ENCODE data around the gene SMIM7.

The SMIM7 gene

DNA sequence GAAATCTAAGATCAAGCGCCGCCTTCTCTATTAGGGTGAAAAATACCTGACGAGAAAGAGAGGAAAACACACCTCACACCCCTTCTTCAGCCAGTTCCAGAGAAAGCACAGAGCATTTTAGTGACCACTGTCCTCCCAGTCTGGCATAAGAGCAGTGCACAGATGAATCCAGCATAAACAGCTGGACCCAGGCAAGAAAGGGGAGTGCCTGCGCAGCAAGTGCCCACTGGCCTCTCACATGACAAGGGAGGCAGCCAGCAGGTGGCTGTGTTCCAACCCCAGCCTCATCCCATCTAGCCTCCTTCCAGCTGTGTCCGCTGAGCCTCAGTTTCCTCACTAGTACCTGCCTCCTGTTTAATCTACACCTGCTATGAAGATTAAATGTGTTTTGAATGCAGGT lies 39.9 kb downstream of the SMIM7 start:
- DNase-seq, result no peak

GRCh38 chr19:16619457-16619856 lies 40.5 kb downstream of the SMIM7 start:
- no peak for DNase-seq

- no peak for DNase-seq
Measured at GRCh38 chr19:16618248-16618647, 41.7 kb downstream of the SMIM7 start.

DNA sequence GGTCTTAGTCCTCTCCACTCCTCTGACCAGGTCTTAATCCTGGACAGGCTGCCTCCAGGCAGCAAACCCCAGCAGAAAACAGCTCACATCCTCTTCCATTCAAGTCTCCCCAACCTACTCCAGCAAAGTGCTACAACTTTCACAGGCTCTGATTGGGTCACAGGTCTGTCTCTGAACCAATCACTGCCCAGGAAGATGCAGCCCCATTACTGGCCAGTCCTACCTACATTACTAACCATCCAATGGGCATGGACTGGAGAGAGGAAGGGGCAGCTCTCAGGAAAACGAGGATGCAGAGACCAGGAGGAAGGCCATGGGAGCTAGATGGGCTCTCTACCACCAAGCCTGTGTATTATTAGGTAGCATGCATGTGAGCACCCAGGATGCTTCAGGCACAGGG lies 44.1 kb downstream of the SMIM7 start:
- no peak for DNase-seq

DNA sequence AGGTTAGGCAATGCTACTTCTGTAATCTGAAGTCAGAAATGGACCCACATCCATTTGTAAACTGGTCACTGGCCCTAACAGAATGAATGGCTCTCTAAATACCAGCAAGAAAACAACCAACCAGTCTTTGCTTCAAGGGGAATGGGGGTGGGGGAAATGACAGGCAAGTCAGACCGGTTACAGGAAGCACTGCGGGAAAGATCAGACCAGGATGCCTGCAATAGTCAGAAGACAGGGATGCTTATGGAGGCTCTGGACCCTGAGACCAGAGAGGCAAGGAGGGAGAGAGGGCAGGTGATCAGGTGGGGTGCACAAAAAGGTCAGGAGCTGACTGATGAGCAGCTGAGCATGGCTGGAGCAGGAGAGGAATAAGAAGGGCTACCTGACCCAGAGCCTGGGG lies 45.0 kb downstream of the SMIM7 start:
- no peak for DNase-seq

DNA sequence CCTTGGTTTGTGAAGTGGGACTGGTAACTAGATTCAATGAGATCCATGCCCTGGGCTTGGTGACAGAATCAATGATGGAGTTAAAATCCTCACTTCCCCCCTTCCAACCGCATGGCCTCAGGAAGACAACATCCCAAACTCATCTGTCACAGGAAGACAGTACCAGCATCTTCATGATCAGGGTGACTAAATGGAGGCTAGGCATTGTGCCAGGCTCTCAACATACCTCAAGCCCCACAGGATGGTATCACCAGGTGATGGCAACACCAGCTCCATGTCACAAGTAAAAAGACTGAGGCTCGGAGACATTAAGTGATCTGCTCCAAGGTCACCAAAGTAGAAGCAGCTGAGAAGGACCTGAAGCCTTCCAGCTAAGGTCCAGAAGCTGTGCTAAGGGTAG lies 46.1 kb downstream of the SMIM7 start:
- DNase-seq, result no peak

DNA sequence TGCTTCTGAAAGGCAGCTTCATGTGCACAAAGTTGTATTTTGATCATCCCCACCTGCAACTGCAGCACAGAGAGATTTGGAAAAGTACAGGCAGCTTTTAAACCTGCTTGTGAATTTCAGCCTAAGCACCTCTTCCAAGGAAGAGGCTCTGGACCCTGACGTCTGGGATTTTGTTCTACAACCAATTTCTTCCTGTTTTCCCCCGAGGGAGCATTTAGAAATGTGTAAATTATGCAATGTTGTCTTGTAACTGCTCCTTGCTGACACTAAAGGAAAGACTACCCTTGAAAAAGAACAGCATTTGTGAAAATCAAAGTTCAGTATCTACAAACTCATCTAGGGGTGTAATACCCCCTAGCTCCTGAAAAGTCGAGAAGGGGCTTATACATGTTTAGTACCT lies 47.3 kb downstream of the SMIM7 start:
- DNase-seq, result no peak

GRCh38 chr19:16611121-16611520 lies 48.8 kb downstream of the SMIM7 start:
- DNase-seq, result no peak

- DNase-seq, result no peak
Measured at GRCh38 chr19:16609511-16610200, 50.3 kb downstream of the SMIM7 start.

DNA sequence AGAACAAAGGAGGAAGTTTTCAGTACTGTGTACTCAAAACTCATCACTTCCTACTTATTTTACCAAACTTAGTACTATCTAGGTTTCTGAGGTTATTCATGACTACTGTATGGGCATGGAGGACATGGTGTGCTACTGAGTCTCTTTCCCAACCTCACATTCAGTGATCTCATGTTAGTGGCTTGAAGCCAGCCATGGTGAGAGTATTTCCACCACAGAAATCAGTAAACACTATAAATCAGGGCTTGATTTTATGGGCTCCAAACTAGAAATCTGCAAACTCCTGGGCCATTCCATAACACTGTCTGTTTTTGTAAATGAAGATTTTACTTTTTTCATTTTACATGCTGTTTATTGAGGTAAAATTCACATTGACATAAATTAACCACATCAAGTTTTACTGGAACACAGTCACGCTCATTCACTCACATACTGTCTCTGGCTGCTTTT lies 51.6 kb downstream of the SMIM7 start:
- DNase-seq, result peak; percentile 68

DNA sequence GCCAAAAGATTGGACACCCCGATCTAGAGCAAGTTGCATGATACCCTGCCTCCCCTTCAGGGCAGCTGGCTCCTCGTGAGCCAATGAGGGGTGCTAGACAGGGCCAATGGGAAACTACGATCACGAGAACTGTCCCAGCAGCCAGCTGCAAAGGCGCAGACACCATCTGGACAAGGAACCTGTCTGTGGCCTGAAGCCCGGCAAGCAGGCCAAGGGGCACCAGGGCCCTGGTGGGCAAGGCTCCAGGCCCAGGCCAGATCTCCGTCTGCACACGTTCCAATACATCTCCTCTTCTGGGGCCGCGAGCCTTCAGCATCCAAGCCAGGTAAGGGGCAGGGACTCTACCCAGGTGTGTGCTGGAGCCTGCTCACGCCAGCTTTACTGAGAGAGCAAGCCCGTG lies 52.1 kb downstream of the SMIM7 start:
- DNase-seq, result no peak

DNA sequence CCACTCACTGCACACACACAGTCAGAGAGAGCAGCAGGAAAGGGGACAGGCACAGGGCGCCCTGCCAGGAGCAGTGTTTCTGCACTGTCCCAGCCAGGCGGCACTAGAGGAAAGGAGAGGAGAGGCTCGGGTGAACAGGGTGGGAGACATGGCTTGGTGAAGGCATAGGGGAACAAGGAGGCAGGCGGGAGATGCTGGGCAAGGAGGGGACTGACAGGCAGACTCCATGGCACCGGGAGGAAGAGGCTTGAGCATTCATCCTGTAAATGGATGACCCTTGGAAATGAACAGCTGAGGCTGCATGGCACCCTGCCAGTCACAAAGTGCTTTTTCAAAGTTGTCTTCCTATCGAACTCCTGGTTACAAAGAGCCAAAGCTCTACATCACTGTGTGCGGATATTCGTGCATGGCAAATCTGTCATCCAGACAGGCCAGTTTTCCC lies 54.4 kb downstream of the SMIM7 start:
- no peak for DNase-seq

- DNase-seq, result no peak
Measured at GRCh38 chr19:16605115-16605514, 54.8 kb downstream of the SMIM7 start.

DNA sequence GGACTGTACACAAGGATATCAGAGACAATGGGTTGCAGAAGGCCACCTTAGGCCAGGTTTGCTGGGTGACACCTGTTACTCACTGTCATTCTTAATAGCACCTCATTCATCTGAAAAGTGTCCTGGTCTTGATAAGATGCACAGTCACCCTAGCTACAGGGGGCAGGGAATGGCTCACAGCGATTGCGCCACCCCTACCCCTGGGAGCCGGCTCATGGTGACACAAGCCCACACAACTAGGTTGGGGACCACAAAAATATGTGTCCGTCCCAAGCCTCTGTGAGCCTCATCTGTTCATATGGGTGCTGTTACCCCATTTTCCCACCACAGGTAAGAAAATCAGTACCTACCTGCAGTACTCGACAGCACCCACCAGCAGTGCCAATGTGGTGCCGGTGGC lies 55.3 kb downstream of the SMIM7 start:
- no peak for DNase-seq

DNA sequence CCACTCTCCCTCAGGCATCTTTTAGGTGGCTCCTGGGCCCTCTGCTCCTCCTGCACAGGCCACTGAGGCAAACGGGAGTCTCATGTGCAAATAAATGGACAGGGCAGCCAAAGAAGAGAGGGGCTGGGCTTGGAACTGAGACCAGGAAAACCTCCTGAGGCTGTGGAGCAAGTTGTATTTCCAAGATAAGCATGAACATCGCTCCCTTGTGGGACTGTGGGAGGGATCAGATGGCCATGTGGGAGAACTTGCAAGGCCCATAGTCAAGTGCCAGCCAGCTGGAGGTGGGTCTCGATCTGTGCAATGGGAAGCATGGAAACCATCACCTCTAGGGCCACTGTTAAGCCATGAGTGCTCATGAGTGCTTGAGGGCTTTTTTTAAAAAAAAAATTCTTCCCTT lies 56.9 kb downstream of the SMIM7 start:
- DNase-seq, result no peak

DNA sequence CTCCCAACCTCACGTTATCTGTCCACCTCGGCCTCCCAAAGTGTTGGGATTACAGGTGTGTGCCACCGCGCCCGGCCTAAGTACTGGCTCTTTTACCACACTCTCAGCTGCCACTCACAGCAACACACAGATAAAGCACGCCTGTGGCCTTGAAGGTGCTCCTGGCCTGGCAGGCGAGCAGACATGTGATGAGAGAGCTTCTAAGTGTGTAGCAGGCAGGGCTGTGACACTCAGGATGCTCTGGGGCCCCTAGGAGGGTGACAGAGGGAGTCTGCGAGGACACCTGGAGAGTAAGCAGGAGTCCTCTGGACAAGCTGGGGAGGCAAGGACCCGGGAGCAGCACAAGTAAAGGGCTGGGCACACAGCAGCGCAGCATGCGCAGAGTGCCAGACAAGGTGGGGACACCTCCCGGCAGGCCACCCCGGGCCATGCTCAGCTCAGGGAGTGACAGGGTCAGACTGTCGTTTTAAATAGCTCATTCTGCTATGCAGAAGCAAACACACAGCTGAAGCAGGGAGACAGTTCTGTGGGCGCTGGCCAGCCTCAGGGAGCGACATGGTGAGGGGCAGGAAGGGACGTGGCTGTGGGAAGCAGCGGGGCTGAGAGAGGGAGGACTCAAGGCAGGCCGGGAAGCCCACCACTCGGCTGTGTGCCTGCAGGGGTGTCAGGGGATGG lies 58.4 kb downstream of the SMIM7 start:
- no peak for DNase-seq

- no peak for DNase-seq
Measured at GRCh38 chr19:16600824-16601223, 59.1 kb downstream of the SMIM7 start.

GRCh38 chr19:16599655-16600346 lies 60.1 kb downstream of the SMIM7 start:
- DNase-seq, result no peak

DNA sequence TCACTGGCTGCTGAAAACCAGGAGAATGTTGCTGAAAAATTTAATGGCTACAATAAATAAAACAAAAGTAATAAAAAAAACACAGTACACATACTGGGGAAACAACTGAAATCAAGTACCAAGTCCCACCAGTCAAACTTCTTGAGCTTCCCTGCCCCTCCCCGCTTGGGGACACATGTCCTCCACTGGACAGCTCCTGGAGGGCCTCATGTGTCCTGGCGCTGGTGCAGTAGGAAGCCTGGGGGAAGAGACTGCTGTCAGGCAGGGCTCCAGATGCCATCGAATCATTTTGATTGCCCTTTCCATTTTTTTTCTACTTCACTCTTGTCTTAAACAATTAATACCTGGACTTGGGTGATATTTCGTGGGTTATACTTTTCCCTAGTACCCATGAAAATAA lies 61.1 kb downstream of the SMIM7 start:
- DNase-seq, result no peak

- no peak for DNase-seq
Measured at GRCh38 chr19:16596399-16596798, 63.5 kb downstream of the SMIM7 start.

Measured in fibroblast of upper back skin (primary cell).